ENCODE results near the gene JAKMIP2. TPM values are rescaled to one million over a fixed set of nuclear protein-coding genes. Genes with fewer than 3 reads are reported as not detected.

The JAKMIP2 gene
- polyA plus RNA-seq, 1 of the 3 experiments (the other 2 are of a cell fraction), result 2.1 TPM

GRCh38 chr5:147826361-147826760, 43.8 kb upstream of the JAKMIP2 start:
- Histone ChIP-seq H3K4me3 (ENCODE audit: low read depth in 2 of 2, low read length in 1 of 2) (no peak overlapping the region), H3K9me2 (no peaks in the 10 kb centered on the region), H3K27ac (ENCODE audit: low read depth in 2 of 2, low read length in 1 of 2) (no peak overlapping the region), H3K4me2 (no peak overlapping the region), H3K4me1 (ENCODE audit: control insufficient read depth in 1 of 2, insufficient read depth in 2 of 2, low read depth in 1 of 2, low read length in 1 of 2) (no peaks in the 10 kb centered on the region; a peak in 1 of 4 replicates), H3K79me2 (ENCODE audit: insufficient read depth) (no peaks in the 10 kb centered on the region), H3F3A (replicated peaks; ENCODE audit: insufficient read depth) (no peaks in the 10 kb centered on the region), H4K20me1 (ENCODE audit: insufficient read depth) (no peaks in the 10 kb centered on the region), H3K36me3 (replicated peaks in 1 of 2; ENCODE audit: control insufficient read depth in 1 of 2, insufficient read depth in 2 of 2, low read length in 1 of 2) (no peaks in the 10 kb centered on the region), H3K9ac (no peak overlapping the region), H3K27me3 (ENCODE audit: insufficient read depth) (no peaks in the 10 kb centered on the region), H2AFZ (ENCODE audit: low read depth) (no peak overlapping the region), H3K9me3 (no peaks in the 10 kb centered on the region)
- ChIA-PET POLR2A (no interaction called here), CTCF (interaction anchor here (6.1 kb wide), 1 partner anchor 198 kb away, joined by 257 read pairs; no protein-coding TSS in a partner anchor)
- TF ChIP-seq YY1 (IDR thresholded peaks at IDR 0.05; ENCODE audit: low read depth), result no peak
- TF ChIP-seq FOSL2 (IDR thresholded peaks at IDR 0.05; ENCODE audit: borderline replicate concordance, low read depth), result no peak
- no peak for TF ChIP-seq ZBTB33 (IDR thresholded peaks at IDR 0.05; ENCODE audit: borderline replicate concordance, low read depth)
- TF ChIP-seq, protein P1, sequence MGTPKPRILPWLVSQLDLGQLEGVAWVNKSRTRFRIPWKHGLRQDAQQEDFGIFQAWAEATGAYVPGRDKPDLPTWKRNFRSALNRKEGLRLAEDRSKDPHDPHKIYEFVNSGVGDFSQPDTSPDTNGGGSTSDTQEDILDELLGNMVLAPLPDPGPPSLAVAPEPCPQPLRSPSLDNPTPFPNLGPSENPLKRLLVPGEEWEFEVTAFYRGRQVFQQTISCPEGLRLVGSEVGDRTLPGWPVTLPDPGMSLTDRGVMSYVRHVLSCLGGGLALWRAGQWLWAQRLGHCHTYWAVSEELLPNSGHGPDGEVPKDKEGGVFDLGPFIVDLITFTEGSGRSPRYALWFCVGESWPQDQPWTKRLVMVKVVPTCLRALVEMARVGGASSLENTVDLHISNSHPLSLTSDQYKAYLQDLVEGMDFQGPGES (IDR thresholded peaks at IDR 0.05; ENCODE audit: low read depth, low read length), result no peak
- no peak for TF ChIP-seq GATA2 (CRISPR knock-in tag; IDR thresholded peaks at IDR 0.05)
- TF ChIP-seq, protein P2, sequence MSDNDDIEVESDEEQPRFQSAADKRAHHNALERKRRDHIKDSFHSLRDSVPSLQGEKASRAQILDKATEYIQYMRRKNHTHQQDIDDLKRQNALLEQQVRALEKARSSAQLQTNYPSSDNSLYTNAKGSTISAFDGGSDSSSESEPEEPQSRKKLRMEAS (IDR thresholded peaks at IDR 0.05; ENCODE audit: low read depth), result no peak
- no peak for TF ChIP-seq EZH2phosphoT487 (IDR thresholded peaks at IDR 0.05; ENCODE audit: borderline replicate concordance, low read depth)
- TF ChIP-seq MEF2A (IDR thresholded peaks at IDR 0.05; ENCODE audit: borderline replicate concordance, low read depth), result no peak
- no peak for TF ChIP-seq FOXJ3 (CRISPR knock-in tag; IDR thresholded peaks at IDR 0.05)
- TF ChIP-seq SIN3A (IDR thresholded peaks at IDR 0.05; ENCODE audit: borderline replicate concordance, low read depth, low read length), result no peak
- TF ChIP-seq TEAD4 (IDR thresholded peaks at IDR 0.05; ENCODE audit: borderline replicate concordance, insufficient read depth), result no peak
- no peak for TF ChIP-seq RXRA (IDR thresholded peaks at IDR 0.05; ENCODE audit: borderline replicate concordance, low read depth)
- no peak for DNase-seq
- 72% methylated on average over 2 of the region's 2 CpGs for WGBS (ENCODE audit: low lambda C conversion rate)
